CD4-positive, alpha-beta T cell treated with Interleukin-6 for 4 hours (primary cell): Measurements from ENCODE around the gene PADI4.

Experiments
- DNase-seq: peaks from one replicate; pipeline ENCODE4 v3.0.0-alpha.2; 2020; ENCODE audit warnings: mixed read lengths

The PADI4 gene

GRCh38 chr1:17350928-17351446 is 43.0 kb downstream of the PADI4 start:
- no peak for DNase-seq

DNA sequence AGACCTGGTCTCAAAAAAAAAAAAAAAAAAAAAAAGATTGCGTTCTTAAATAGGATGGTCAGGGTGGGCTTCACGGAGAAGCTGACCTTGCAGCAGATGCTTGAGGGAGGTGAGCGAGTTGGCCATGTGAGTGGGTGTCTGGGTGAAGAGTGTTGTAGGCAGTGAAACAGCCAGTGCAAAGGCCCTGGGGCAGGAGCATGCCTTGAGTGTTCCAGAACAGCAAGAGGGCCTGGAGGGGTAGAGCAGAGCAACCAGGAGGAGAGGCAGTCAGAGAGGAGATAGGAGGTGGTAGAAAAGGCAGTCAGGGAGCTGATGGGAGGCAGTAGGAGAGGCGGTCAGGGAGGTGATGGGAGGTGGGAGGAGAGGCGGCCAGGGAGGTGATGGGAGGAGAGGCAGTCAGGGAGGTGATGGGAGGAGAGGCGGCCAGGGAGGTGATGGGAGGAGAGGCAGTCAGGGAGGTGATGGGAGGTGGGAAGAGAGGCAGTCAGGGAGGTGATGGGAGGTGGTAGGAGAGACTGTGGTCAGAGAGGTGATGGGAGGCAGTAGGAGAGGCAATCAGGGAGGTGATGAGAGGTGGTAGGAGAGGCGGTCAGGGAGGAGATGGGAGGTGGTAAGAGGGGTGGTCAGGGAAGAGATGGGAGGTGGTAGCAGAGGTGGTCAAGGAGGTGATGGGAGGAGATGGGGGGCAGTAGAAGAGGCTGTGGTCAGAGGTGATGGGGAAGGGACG is 43.8 kb downstream of the PADI4 start:
- DNase-seq = no peak

DNA sequence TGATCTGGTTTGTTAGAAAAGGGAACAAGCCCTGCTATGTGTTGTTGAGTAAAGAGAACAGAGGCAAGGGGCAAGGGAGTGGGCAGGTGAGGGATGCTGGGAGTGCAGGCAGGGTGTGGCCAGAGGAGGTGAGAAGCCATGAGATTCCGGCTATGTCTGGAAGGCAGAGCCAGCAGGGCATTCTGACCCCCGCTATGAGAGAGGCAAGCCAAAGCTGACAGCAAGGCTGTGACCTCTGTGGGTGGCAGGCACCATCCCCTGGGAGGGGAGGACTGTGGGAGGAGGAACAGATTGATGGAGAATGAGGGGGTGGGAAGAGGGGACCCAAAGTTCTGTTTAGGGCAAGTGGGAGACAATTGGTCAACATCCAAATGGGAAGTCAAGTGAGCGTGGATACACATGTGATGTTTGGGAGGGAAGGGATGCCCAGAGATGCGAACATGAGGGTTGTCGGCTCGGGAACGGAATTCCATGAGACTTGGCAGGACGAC is 44.5 kb downstream of the PADI4 start:
- DNase-seq = no peak

DNA sequence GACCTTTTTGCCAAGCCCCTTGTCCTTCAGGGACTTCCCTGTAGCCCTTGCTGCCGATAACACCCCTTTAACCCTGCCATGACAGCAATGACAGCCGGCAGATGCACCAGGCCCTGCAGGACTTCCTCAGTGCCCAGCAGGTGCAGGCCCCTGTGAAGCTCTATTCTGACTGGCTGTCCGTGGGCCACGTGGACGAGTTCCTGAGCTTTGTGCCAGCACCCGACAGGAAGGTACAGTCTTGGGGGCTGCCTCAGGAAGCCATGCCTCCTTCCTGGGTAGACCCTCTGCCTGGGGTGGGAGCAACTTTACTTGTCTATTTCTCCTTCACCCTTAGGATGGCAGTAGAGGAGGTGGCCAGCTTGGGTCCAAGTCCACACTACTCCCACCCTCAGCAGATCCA is 47.9 kb downstream of the PADI4 start:
- DNase-seq = peak; percentile 27

- DNase-seq = peak; percentile 33
Observed at GRCh38 chr1:17356387-17357026, 48.5 kb downstream of the PADI4 start.

DNA sequence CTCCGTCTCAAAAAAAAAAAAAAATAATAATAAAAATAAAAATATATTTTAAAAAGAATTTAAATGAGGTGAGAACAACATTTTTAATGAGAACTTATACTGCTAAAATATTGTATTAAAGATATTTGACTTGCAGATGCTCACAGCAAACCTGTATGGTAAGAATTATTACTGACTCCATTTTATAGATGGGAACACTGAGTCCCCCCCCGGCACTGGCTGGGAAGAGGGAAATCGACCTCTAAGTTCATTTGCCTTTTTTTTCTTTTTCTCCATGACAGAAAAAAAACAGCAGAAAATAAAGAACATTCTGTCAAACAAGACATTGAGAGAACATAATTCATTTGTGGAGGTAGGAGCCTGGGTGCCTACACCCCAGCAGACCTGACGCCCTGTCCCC is 50.6 kb downstream of the PADI4 start:
- no peak for DNase-seq

DNA sequence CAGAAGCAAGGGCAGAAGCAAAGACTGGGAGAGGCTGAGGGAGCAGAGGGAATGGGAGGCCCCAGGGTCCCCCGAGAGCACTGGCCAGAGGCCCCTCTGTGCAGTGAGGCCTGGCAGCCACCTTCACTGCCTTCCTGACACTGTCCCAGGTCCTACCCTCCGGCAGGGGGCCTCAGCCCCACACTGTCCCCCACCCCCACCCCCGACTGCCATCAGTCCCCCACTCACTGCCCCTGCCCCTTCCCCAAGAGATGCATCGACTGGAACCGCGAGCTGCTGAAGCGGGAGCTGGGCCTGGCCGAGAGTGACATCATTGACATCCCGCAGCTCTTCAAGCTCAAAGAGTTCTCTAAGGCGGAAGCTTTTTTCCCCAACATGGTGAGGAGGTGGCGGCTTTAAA is 51.0 kb downstream of the PADI4 start:
- DNase-seq = no peak

GRCh38 chr1:17359808-17360207 is 51.8 kb downstream of the PADI4 start:
- no peak for DNase-seq

- DNase-seq = no peak
Observed at GRCh38 chr1:17360272-17360956, 52.4 kb downstream of the PADI4 start.

GRCh38 chr1:17361687-17362086 is 53.7 kb downstream of the PADI4 start:
- no peak for DNase-seq

DNA sequence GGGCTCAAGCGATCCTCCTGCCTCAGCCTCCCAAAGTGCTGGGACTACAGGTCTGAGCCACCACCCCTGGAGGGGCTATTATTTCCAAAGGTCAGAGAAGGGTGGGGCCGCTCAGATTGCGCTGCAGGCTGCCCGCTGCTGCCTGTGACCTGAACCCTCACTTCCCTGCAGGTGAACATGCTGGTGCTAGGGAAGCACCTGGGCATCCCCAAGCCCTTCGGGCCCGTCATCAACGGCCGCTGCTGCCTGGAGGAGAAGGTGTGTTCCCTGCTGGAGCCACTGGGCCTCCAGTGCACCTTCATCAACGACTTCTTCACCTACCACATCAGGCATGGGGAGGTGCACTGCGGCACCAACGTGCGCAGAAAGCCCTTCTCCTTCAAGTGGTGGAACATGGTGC is 55.4 kb downstream of the PADI4 start:
- DNase-seq = no peak

GRCh38 chr1:17363771-17364170 is 55.8 kb downstream of the PADI4 start:
- DNase-seq = no peak

DNA sequence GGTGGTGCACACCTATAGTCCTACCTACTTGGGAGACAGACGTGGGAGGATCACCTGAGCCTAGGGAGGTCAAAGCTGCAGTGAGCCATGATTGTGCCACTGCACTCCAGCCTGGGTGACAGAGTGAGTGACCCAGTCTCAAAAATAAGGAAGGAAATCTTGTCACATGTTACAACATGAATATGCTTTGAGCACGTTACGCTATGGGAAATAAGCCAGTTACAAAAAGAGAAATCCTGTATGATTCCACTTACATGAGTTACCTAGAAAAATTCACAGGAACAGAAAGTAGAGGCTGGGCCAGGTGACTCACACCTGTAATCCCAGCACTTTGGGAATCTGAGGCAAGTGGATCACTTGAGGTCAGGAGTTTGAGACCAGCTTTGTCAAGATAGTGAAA is 57.3 kb downstream of the PADI4 start:
- DNase-seq = no peak

DNA sequence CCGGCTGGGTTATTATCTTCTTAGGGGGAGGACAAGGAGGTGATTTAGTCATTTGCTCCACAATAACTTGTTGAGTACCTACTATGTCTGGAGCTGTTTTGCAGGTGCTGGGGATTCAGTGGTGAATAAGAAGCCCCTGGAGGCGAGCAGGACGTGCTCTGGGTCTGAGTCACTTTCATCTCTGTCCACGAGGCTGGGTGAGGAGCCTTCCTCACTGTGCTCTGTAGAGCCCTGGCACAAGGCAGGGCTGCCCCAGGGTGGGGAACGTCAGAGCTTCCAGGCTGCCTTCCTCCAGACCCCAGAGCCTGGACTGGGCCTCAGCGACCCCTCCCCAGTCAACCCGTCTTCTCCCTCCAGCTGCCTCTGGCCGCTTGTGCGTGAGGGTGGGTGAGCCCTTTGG is 61.5 kb downstream of the PADI4 start:
- DNase-seq = no peak

DNA sequence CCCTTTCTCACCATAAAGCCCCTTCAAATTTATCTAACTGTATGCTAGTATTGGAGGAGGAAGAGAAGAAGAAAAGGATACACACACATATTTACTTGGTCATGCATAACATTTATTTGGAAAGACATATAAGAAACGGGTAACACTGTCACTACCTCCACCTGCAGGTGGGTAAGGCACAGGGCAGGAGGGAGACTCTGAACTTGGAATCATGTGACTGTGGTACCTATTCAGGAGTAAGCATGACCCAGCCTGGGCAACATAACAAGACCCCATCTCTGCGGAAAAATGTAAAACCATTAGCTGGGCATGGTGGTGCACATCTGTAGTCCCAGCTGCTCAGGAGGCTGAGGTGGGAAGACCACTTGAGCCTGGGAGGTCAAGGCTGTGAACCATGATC is 62.6 kb downstream of the PADI4 start:
- DNase-seq = no peak

DNA sequence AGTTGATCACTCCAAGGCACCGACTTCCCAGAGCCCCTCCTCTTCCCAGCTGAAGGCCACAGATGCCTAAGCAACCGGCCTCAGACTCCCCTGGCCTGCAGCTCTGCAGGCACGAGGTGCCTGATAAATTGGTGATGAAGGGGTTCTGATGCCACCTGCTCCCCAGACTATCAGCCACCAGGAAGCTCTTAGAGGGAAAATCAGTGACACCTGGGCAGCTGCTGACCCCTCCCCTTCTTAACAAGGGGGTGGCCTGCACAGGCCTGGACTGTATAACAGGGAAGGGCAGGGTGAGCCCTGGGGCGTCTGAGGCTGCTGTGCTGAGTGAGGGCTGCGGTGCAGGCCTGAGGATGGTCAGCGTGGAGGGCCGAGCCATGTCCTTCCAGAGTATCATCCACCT is 63.9 kb downstream of the PADI4 start, which contains the start of gene PADI6:
PADI6 (plus strand) TSS at position 301 of the 400 bp plus-strand sequence; CDS start at position 351, 50 bp downstream.
- DNase-seq = no peak

- DNase-seq = no peak
Observed at GRCh38 chr1:17372955-17373354, 65.0 kb downstream of the PADI4 start.

GRCh38 chr1:17375651-17376050 is 67.7 kb downstream of the PADI4 start:
- DNase-seq = no peak

DNA sequence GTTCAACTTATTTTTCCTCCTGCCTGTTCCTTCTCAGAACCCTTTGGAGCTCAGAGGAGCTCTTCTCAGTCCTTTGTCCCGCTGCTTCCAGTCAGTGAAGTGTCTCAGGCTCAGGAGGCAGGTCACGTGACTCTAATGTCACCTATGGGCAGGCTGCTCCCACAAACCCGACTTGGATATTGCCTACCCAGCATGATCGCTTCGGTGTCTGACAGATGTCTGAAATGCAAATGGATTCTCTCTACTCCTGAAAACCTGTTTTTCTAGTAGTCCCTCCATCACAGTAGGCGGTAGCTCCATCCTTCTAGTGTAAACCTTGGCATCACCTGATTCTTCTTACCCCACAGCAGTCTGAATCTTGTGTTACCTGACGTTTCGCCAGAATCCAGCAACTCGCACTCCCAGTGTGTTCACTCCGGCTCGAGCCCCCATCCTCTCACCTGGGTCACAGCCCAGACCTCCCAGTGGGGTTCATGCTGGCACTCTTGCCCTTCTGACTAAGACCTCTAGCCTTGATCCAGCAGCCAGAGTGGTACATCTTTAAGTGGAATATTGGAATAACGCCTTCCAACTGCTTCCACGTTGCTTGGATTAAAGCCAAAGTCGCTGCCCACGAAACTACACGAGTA is 69.4 kb downstream of the PADI4 start:
- no peak for DNase-seq

GRCh38 chr1:17381161-17381560 is 73.2 kb downstream of the PADI4 start:
- DNase-seq = no peak

- DNase-seq = no peak
Observed at GRCh38 chr1:17392199-17392740, 84.3 kb downstream of the PADI4 start.

DNA sequence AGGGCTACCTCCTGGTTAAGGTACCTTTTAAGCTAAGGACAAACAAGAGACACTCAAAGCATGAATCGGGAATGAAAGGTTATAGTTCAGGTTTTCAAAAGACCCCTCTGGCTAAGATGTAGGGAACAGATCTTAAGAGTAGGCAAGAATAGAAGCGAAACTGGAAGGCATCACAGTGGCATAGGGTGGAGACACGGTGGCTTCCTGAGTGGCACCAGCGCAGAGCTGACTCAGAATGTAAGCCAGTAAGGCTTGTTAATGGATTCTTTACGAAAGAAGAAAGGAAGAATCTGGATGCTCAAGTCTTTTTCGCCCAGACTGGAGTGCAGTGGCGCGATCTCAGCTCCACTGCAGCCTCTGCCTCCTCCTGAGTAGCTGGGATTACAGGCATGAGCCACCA is 85.2 kb downstream of the PADI4 start:
- no peak for DNase-seq
